ENCODE data around the gene LIPA. TPM values are rescaled to one million over a fixed set of nuclear protein-coding genes. Genes with fewer than 3 reads are reported as not detected.
"Not testable (repeated sequence)": the region's sequence is repeated elsewhere in the genome, so short reads cannot be mapped to it uniquely, and the experiment has no call there.

Gene LIPA
- total RNA-seq (63.0 TPM), polyA plus RNA-seq (49.1 TPM)

DNA sequence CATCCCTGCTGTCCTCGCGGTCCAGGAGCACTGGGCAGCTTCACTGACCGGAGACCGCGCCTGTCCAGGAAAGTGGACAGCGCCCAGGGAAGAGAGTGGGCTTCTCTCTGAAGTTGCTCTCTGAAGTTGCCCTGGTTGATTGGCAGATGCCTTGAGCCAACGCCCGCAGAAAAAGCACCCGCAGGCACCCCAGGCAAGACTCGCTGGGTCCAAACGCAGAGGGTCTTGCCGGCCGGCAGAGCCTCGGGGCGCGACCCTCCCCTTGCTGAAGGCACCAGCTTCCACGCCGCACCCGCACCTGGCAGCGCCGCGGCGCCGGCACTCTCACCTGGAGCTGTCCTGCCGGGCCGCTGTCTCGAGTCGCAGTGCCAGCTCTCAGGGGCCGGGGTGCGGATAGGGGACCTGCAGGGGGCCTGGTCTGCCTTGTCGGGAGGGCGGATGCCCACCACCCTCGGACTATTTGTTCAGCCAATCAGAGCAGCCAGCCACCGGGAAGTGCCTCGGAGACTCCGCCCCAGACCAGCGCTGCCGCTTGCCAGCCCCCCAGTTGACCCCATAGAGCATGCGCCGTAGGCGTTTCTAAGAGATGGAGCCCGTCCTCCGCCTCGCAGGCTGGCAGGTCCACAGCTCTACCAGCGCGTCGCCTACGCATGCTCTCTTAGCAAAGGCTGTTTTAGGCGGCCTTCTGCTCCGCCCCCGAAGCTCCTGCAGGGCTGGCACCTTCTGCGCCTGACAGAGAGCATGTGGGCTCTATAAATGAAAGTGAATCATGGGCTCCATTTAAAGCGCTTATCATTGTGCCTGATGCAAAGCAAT is at the start of gene LIPA:
Gene LIPA (minus strand): TSS at position 367 of the 816 bp plus-strand sequence. CDS start 4,127 bp downstream, outside the sequence.
- Histone ChIP-seq H3K36me3 (ENCODE audit: insufficient read depth) (no peaks in the 10 kb centered on the region), H3K4me1 (ENCODE audit: insufficient read depth) (no peaks in the 10 kb centered on the region), H3K4me3 (ENCODE audit: low read depth, low read length) (peak within 1 kb of the TSS; percentile 68), H3K27ac (ENCODE audit: low read depth) (no peak within 1 kb of the TSS)
- WGBS: under 1% methylated on average over 53 of the region's 53 CpGs
- peak; percentile 92 for DNase-seq (ENCODE audit: extremely low spot score)

- H3K4me1 ChIP-seq (ENCODE audit: insufficient read depth): no peaks in the 10 kb centered on the region
- peak overlapping the region; percentile 82 for H3K27ac ChIP-seq (ENCODE audit: low read depth)
- H3K36me3 ChIP-seq (ENCODE audit: insufficient read depth): peaks cover 2% of the 10 kb centered on the region
- WGBS: 7% methylated on average over 2 of the region's 2 CpGs
- peak overlapping the region; percentile 44 for H3K4me3 ChIP-seq (ENCODE audit: low read depth, low read length)
- DNase-seq (ENCODE audit: extremely low spot score): no peak
Observed at GRCh38 chr10:89301232-89301631, 49.7 kb upstream of the LIPA start.

DNA sequence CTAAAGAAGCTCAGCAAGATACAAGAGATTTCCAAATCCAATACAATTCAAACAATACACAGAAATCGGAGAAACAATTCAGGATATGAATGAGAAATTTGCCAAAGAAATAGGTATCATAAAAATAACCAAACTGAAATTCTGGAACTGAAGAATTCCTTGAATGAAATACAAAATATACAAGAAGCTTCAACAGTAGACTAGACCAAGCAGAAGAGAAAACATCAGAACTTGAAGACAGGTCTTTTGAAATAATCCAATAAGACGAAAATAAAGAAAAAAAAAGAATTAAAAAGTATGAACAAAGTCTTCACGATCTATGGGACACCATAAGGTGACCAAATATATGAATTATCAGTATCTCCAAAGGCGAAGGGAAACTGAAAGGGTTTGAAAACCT is 47.5 kb upstream of the LIPA start:
- DNase-seq (ENCODE audit: extremely low spot score): no peak
- Histone ChIP-seq H3K27ac (ENCODE audit: low read depth) (no peak overlapping the region), H3K4me1 (ENCODE audit: insufficient read depth) (no peaks in the 10 kb centered on the region), H3K4me3 (ENCODE audit: low read depth, low read length) (no peak overlapping the region), H3K36me3 (ENCODE audit: insufficient read depth) (no peaks in the 10 kb centered on the region)
- 72% methylated on average over 4 of the region's 4 CpGs for WGBS

DNA sequence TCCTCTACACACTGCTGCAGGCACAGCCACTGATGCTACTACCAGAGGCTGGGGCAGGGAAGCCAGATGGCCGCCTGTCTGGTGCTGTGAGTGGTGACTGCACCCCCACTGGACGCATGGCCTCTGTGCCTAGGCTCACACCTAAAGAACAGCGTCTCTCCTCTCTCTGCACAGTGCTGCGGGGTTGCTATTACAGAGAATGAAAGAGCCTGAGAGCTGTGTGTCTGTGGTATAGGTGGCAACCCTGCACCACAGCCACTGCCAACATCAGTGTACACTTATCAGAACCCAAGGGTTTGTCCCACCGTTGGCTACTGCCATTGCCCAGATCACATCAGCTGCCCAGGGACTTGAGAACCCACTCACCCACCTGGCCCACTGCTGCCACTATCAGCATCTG is 46.2 kb upstream of the LIPA start:
- no peak overlapping the region for H3K27ac ChIP-seq (ENCODE audit: low read depth)
- DNase-seq (ENCODE audit: extremely low spot score): no peak
- H3K4me3 ChIP-seq (ENCODE audit: low read depth, low read length): no peak overlapping the region
- 96% methylated on average over 5 of the region's 5 CpGs for WGBS
- no peaks in the 10 kb centered on the region for H3K36me3 ChIP-seq (ENCODE audit: insufficient read depth)
- no peaks in the 10 kb centered on the region for H3K4me1 ChIP-seq (ENCODE audit: insufficient read depth)

- Histone ChIP-seq H3K36me3 (ENCODE audit: insufficient read depth) (no peaks in the 10 kb centered on the region), H3K4me1 (ENCODE audit: insufficient read depth) (no peaks in the 10 kb centered on the region), H3K4me3 (ENCODE audit: low read depth, low read length) (no peak overlapping the region), H3K27ac (ENCODE audit: low read depth) (no peak overlapping the region)
- no peak for DNase-seq (ENCODE audit: extremely low spot score)
- 98% methylated on average over 4 of the region's 4 CpGs for WGBS
Observed at GRCh38 chr10:89297356-89297755, 45.8 kb upstream of the LIPA start.

DNA sequence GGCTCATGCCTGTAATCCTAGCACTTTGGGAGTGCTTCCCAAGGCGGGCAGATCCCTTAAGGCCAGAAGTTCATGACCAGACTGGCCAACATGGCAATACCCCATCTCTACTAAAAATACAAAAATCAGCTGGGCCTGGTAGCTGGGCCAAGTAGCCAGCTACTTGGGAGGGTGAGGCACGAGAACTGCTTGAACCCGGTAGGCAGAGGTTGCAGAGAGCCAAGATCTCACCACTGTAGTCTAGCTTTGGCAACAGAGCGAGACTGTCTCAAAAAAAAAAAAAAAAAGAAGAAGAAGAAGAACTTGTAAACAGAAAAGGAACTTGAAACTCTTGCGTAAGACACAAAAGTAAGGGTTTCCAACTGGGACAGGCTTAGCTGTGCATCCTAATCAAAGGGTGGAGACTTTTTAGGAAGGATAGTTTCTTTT is 44.7 kb upstream of the LIPA start:
- 37% methylated on average over 5 of the region's 5 CpGs for WGBS
- DNase-seq (ENCODE audit: extremely low spot score): no peak
- Histone ChIP-seq H3K27ac (ENCODE audit: low read depth) (no peak overlapping the region), H3K4me1 (ENCODE audit: insufficient read depth) (no peaks in the 10 kb centered on the region), H3K4me3 (ENCODE audit: low read depth, low read length) (no peak overlapping the region), H3K36me3 (ENCODE audit: insufficient read depth) (no peaks in the 10 kb centered on the region)

GRCh38 chr10:89295597-89295996 is 44.0 kb upstream of the LIPA start:
- no peak for DNase-seq (ENCODE audit: extremely low spot score)
- H3K27ac ChIP-seq (ENCODE audit: low read depth): no peak overlapping the region
- no peak overlapping the region for H3K4me3 ChIP-seq (ENCODE audit: low read depth, low read length)
- H3K36me3 ChIP-seq (ENCODE audit: insufficient read depth): no peaks in the 10 kb centered on the region
- WGBS: 57% methylated on average over 1 of the region's 1 CpG
- H3K4me1 ChIP-seq (ENCODE audit: insufficient read depth): no peaks in the 10 kb centered on the region

DNA sequence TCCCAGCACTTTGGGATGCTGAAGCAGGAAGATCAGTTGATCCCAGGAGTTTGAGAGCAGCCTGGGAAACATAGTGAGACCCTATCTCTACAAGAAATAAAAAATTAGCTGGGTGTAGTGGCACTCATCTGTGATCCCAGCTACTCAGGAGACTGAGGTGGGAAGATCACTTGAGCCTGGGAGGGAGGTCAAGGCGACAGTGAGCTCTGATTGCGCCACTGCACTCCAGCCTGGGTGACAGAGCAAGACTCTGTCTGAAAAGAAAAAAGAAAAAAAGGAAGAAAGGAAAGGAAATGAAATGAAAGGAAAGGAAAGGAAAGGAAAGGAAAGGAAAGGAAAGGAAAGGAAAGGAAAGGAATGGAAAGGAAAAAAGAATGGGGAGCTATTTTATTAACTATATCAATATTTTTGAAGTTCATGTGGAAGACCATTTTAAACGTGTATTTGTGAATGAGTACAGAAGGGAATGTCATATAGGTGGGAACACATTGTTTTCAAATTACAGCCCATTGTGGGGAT is 43.2 kb upstream of the LIPA start:
- DNase-seq (ENCODE audit: extremely low spot score): no peak
- Histone ChIP-seq H3K4me3 (ENCODE audit: low read depth, low read length) (no peak overlapping the region), H3K27ac (ENCODE audit: low read depth) (no peak overlapping the region), H3K36me3 (ENCODE audit: insufficient read depth) (no peaks in the 10 kb centered on the region), H3K4me1 (ENCODE audit: insufficient read depth) (no peaks in the 10 kb centered on the region)
- WGBS: 90% methylated on average over 3 of the region's 3 CpGs

DNA sequence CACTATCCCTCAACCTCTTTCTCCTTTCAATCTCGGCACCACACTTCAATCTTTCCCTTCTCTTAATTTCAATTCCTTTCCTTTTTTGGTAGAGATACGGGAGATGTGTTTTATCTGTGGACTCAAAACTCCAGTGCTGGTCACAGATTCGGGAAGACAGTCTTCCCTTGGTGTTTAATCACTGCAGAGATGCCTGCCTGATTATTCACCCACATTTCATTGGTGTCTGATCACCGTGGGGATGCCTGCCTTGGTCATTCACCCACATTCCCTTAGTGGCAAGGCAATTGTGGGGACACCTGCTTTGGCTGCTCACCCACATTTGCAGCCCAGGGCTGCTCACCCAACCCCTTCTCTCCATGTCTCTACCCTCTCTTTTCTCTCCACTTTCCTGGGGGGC is 33.7 kb upstream of the LIPA start:
- H3K27ac ChIP-seq (ENCODE audit: low read depth); H3K36me3 ChIP-seq (ENCODE audit: insufficient read depth); H3K4me3 ChIP-seq (ENCODE audit: low read depth, low read length); DNase-seq (ENCODE audit: extremely low spot score); H3K4me1 ChIP-seq (ENCODE audit: insufficient read depth): not testable (repeated sequence)
- 55% methylated on average over 4 of the region's 4 CpGs for WGBS

- H3K36me3 ChIP-seq (ENCODE audit: insufficient read depth); H3K27ac ChIP-seq (ENCODE audit: low read depth); DNase-seq (ENCODE audit: extremely low spot score); H3K4me1 ChIP-seq (ENCODE audit: insufficient read depth); H3K4me3 ChIP-seq (ENCODE audit: low read depth, low read length): not testable (repeated sequence)
- WGBS: 82% methylated on average over 6 of the region's 6 CpGs
Observed at GRCh38 chr10:89284711-89285110, 33.1 kb upstream of the LIPA start.

- 10% methylated on average over 4 of the region's 4 CpGs for WGBS
- Histone ChIP-seq H3K4me1 (ENCODE audit: insufficient read depth) (no peaks in the 10 kb centered on the region), H3K4me3 (ENCODE audit: low read depth, low read length) (no peak overlapping the region), H3K36me3 (ENCODE audit: insufficient read depth) (no peaks in the 10 kb centered on the region), H3K27ac (ENCODE audit: low read depth) (peak overlapping the region; percentile 75)
- no peak for DNase-seq (ENCODE audit: extremely low spot score)
Observed at GRCh38 chr10:89283936-89284475, 32.4 kb upstream of the LIPA start.

GRCh38 chr10:89283025-89283935 is 31.7 kb upstream of the LIPA start:
- Histone ChIP-seq H3K4me3 (ENCODE audit: low read depth, low read length) (no peak overlapping the region), H3K4me1 (ENCODE audit: insufficient read depth) (no peaks in the 10 kb centered on the region), H3K27ac (ENCODE audit: low read depth) (peak overlapping the region; percentile 75), H3K36me3 (ENCODE audit: insufficient read depth) (no peaks in the 10 kb centered on the region)
- DNase-seq (ENCODE audit: extremely low spot score): no peak
- 20% methylated on average over 6 of the region's 6 CpGs for WGBS

DNA sequence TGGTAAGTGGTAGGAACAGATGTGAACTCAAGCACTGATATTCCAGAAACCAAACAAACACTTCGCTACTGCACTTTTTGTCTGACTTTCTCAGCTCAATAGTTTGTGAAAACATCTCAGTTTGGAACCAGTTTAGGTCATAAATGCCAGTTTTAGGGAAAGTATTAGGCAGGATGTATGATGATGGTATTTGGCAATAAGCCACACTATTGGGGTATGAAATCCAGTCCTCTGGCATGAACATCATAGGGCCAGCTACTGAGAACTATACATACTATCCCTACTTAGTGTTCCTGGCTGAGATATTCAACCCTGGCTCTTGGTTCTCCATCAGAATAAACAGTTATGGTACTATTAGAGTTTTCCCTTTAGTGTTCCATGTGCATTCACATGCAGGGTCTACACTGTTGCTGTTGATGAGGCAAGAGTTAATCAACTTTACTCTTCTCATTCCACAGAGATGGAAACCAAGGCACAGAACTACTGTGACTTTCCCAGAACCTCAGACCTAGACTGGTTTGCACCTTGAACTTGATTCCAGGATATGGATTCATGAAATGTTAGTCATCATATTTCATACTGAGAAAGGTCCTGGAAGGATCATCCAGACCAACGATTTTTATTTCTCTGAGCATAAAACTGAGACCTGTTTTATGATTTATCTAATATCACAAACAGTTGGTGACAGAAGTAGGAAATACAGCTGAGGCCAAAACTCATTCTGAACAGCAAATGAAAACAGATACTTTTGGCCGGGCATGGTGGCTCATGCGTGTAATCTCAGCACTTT is 30.2 kb upstream of the LIPA start:
- no peak overlapping the region for H3K4me3 ChIP-seq (ENCODE audit: low read depth, low read length)
- 66% methylated on average over 4 of the region's 4 CpGs for WGBS

More for the DNA sequence above, 30.2 kb upstream of the LIPA start:
- DNase-seq (ENCODE audit: extremely low spot score): no peak
- no peaks in the 10 kb centered on the region for H3K36me3 ChIP-seq (ENCODE audit: insufficient read depth)
- no peaks in the 10 kb centered on the region for H3K4me1 ChIP-seq (ENCODE audit: insufficient read depth)
- H3K27ac ChIP-seq (ENCODE audit: low read depth): no peak overlapping the region
